Ovary (tissue), 9 donors: ENCODE results near the gene PLEKHG4B. TPM values are rescaled to one million over a fixed set of nuclear protein-coding genes. Genes with fewer than 3 reads are reported as not detected.

Experiments
- DNase-seq, 5 donors: peaks; one replicate each; pipeline ENCODE4 v3.0.0-alpha.2; 2019 to 2020
- H3K27ac ChIP-seq, 2 donors: fragments of 200-600 bp; one replicate each; pipeline versions ENCODE4 v1.5.1 to v1.8.0; 2019 to 2022
- H3K27me3 ChIP-seq: fragments of 200-600 bp; one replicate; pipeline ENCODE4 v1.8.0; 2022
- H3K36me3 ChIP-seq: fragments of 200-600 bp; sonication (generic); one replicate; pipeline ENCODE4 v1.5.1; 2019
- H3K4me1 ChIP-seq: one replicate; pipeline ENCODE4 v1.8.1; 2013; ENCODE audit warnings: mild to moderate bottlenecking, moderate library complexity; ENCODE audit not compliant: insufficient read depth
- H3K4me3 ChIP-seq: fragments of 200-600 bp; sonication (generic); one replicate; pipeline ENCODE4 v1.5.1; 2017
- H3K9me3 ChIP-seq, 2 donors: fragments of 200-600 bp in 1 of 2; sonication (generic) in 1 of 2; one replicate each; pipeline versions ENCODE4 v1.5.1 to v1.8.1; 2013 to 2019; ENCODE audit warnings: mild to moderate bottlenecking in 1 of 2, moderate library complexity in 1 of 2
- CTCF ChIP-seq, 3 donors: fragments of 450-650 bp in 2 of 3; fragments of 200-600 bp in 1 of 3; IDR thresholded peaks; one replicate each; pipeline versions ENCODE4 v1.5.1 to v1.8.0; 2016 to 2022; ENCODE audit warnings: antibody characterized with exemption in 3 of 3, mild to moderate bottlenecking in 1 of 3
- EP300 ChIP-seq: sonication (generic); formaldehyde crosslinking; IDR thresholded peaks from one replicate; pipeline ENCODE4 v1.6.1; 2017; ENCODE audit warnings: antibody characterized with exemption
- POLR2A ChIP-seq: fragments of 450-650 bp; IDR thresholded peaks from one replicate; pipeline ENCODE4 v1.6.1; 2017; ENCODE audit warnings: antibody characterized with exemption, mild to moderate bottlenecking, moderate library complexity
- WGBS, 3 donors: extraction: QIAGEN DNeasy Blood & Tissue Kit in 1 of 3; methylation state at CpG; one replicate each; pipeline versions ENCODE4 v1.1.5 to v1.1.7; 2013 to 2017; 5-methylcytosine and 5-hydroxymethylcytosine counted together
- intact Hi-C, 4 donors: fragments of 100-400 bp; cut with DNase I; formaldehyde crosslinking; loops; one replicate each; pipeline versions ENCODE4 v1.11.0 to v1.15.1; 2022 to 2023
- polyA plus RNA-seq, 2 donors: library from polyadenylated mRNA; stranded (reverse); fragments of 200-250 nt in 1 of 2; fragments of 350-450 nt in 1 of 2; fragmentation: Illumina TruSeq in 1 of 2; extraction: RNeasy Lipid Tissue Mini Kit (QIAGEN cat#74804) in 1 of 2; gene quantifications; one replicate each; pipeline ENCODE4 v1.2.3, GENCODE V29; 2013 to 2014
- total RNA-seq, 7 donors: library from RNA; depleted of rRNA in 2 of 7; stranded (reverse); fragments of >200 nt in 2 of 7; fragmentation: NEBNext Ultra II Directional in 3 of 7; extraction: Animal tissue kit (Norgen Biotek cat#: 25700) in 3 of 7; gene quantifications; one replicate each; pipeline versions ENCODE4 v1.1.0 to v1.2.4, GENCODE V29; 2016 to 2023
- donor health status: DM: no; HTN: no; CAD: no; lungs with moderate emphysema.
- donor health status: DM: no; HTN: no; CAD: no.
- donor health status: Bipolar disorder and iron deficiency.
- donor health status: DM: yes; HTN: yes; CAD: no.
- donor health status: DM: no; HTN: no; CAD: no.
- donor health status: DM: yes; HTN: yes; CAD: no.

Gene PLEKHG4B
- total and polyA plus RNA-seq, 9 donors, result 0.47 to 4.0 (median 1.8) TPM

DNA sequence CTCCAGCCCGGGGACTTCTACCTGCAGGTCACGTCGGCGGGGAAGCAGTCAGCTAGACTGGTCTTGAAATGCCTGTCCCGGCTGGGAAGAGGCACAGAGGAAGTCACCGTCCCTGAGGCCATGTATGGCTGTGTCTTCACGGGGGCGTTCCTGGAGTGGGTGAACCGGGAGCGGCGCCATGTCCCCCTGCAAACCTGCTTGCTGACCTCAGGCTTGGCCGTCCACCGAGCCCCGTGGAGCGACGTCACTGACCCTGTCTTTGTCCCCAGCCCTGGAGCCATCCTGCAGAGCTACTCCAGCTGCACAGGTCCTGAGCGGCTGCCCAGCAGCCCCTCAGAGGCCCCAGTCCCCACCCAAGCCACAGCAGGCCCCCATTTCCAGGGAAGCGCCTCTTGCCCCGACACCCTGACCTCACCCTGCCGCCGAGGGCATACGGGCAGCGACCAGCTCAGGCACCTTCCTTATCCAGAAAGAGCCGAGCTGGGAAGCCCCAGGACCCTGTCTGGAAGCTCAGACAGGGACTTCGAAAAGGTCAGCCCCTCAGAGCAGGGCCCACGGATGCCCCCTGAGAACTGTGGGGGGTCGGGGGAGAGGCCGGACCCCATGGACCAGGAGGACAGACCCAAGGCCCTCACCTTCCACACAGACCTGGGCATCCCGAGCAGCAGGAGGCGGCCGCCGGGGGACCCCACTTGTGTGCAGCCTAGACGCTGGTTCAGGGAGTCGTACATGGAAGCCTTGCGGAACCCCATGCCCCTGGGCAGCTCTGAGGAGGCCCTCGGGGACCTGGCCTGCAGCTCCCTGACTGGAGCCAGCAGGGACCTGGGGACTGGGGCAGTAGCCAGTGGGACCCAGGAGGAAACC is 47.8 kb downstream of the PLEKHG4B start:
- no peak for TF ChIP-seq CTCF (IDR thresholded peaks at IDR 0.05)
- no peak for TF ChIP-seq POLR2A
- no peaks in the 10 kb centered on the region for H3K36me3 ChIP-seq
- no peaks in the 10 kb centered on the region for H3K27me3 ChIP-seq
- no peak overlapping the region for H3K27ac ChIP-seq
- intact Hi-C loops, result no loop called here
- H3K4me3 ChIP-seq, result no peak overlapping the region
- H3K4me1 ChIP-seq, result no peaks in the 10 kb centered on the region
- WGBS, 3 donors, result 90 to 92% (median 90%) methylated on average over 33 to 36 of the region's 36 CpGs
- DNase-seq, result no peak
- H3K9me3 ChIP-seq, result no peaks in the 10 kb centered on the region

DNA sequence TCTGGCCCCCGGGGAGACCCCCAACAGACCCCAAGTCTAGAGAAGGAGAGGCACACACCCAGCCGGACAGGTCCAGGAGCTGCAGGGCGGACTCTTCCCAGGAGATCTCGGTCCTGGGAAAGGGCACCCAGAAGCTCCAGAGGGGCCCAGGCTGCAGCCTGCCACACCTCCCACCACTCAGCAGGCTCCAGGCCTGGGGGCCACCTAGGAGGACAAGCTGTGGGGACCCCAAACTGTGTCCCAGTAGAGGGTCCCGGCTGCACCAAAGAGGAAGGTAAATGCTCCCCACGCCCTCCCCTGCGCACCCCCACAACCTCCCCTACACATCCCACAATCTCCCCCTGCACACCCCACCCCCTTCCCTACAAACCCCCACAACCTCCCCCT is 48.5 kb downstream of the PLEKHG4B start:
- H3K27ac ChIP-seq, result no peak overlapping the region
- no peaks in the 10 kb centered on the region for H3K27me3 ChIP-seq
- no peak for TF ChIP-seq EP300
- H3K4me3 ChIP-seq, result no peak overlapping the region
- DNase-seq, result no peak
- no peaks in the 10 kb centered on the region for H3K4me1 ChIP-seq
- intact Hi-C loops, result no loop called here
- H3K9me3 ChIP-seq, result no peaks in the 10 kb centered on the region
- WGBS, 3 donors, result 90 to 98% (median 92%) methylated on average over 6 to 7 of the region's 7 CpGs
- H3K36me3 ChIP-seq, result no peaks in the 10 kb centered on the region

GRCh38 chr5:141211-141610 is 49.2 kb downstream of the PLEKHG4B start:
- Histone ChIP-seq H3K4me1 (no peaks in the 10 kb centered on the region), H3K27me3 (no peaks in the 10 kb centered on the region), H3K27ac (no peak overlapping the region), H3K4me3 (no peak overlapping the region), H3K9me3 (no peaks in the 10 kb centered on the region), H3K36me3 (no peaks in the 10 kb centered on the region)
- DNase-seq, result no peak
- TF ChIP-seq CTCF (IDR thresholded peaks at IDR 0.05) (no peak), POLR2A (no peak)
- intact Hi-C loops, result no loop called here
- WGBS, 3 donors, result 88 to 91% (median 89%) methylated on average over 13 of the region's 13 CpGs

DNA sequence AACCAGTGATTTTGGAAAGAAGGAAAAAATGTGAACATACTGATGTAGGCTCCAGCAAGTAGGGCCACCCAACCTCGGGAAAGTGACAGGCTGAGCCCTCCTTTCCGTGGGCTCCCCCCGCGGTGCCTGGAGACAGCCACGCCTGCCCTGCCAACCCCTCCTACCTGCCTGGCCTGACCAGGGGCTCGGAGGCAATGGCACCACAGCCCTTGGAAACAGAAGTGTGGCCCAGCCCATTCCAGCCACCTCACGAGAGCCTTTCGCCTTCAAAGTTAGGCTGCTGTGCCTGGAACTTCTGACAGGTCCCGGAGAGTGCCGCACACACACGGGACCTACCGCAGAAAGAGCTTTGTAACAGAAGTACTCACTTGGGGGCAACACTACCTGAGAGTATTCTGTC is 49.8 kb downstream of the PLEKHG4B start:
- intact Hi-C loops, result no loop called here
- Histone ChIP-seq H3K27ac (no peak overlapping the region), H3K36me3 (no peaks in the 10 kb centered on the region), H3K27me3 (no peaks in the 10 kb centered on the region), H3K9me3 (no peaks in the 10 kb centered on the region), H3K4me1 (no peaks in the 10 kb centered on the region), H3K4me3 (no peak overlapping the region)
- 91 to 94% (median 91%) methylated on average over 12 of the region's 12 CpGs for WGBS, 3 donors
- TF ChIP-seq POLR2A, result no peak
- no peak for DNase-seq

DNA sequence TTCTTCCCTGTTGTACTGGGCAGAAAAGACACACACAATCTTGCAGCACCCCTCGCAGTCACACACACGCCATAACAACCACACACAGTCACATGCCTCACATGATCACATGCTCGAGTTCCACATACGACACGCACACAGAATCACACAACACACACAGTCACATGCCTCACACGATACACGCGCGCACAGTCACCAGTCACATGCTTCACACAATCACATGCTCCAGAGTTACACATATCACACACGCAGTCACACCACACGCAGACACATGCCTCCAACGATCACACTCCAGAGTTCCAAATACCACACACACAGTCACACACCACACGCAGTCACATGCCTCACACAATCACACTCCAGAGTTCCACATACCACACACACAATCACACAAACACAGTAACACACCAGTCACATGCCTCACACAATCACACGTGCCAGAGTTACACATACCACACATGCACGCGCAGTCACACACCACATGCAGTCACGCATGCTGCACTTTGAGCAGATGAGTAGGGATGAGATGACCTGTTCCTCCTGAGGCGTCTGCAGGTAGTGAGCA is 50.4 kb downstream of the PLEKHG4B start:
- Histone ChIP-seq H3K9me3 (peaks cover 4% of the 10 kb centered on the region in 2 donors), H3K4me1 (no peaks in the 10 kb centered on the region), H3K27me3 (no peaks in the 10 kb centered on the region), H3K27ac (no peak overlapping the region), H3K4me3 (no peak overlapping the region), H3K36me3 (no peaks in the 10 kb centered on the region)
- TF ChIP-seq CTCF (IDR thresholded peaks at IDR 0.05), result no peak
- DNase-seq, result no peak
- intact Hi-C loops, result no loop called here
- WGBS, 3 donors, result 94 to 95% (median 94%) methylated on average over 18 of the region's 18 CpGs
